Common myeloid progenitor, CD34-positive (primary cell): Measurements from ENCODE around the gene PELI3.
A peak's percentile ranks its signal among the peaks of the same experiment; 100 is the strongest.

Experiments used
- CTCF ChIA-PET: fragments of 350-600 bp; sonication (Branson Sonifier 250); formaldehyde crosslinking; loops from one replicate; lab custom pipeline; 2021; ENCODE audit warnings: antibody characterized with exemption; lab: Charles Lee
- POLR2A ChIA-PET: fragments of 350-600 bp; sonication (Branson Sonifier 250); formaldehyde crosslinking; loops from one replicate; lab custom pipeline; 2021; ENCODE audit warnings: antibody characterized with exemption; lab: Charles Lee
- DNase-seq, 3 donors: peaks; one replicate each; pipeline versions ENCODE4 v3.0.0 to v3.0.0-alpha.2; 2013
- H3K27ac ChIP-seq, 2 experiments: 1 replicate in 1 of 2; 2 replicates in 1 of 2; pipeline ENCODE4 v1.7.0; 2013; ENCODE audit warnings: inconsistent platforms in 2 of 2, low read length in 2 of 2, mild to moderate bottlenecking in 2 of 2, low read depth in 1 of 2, moderate library complexity in 1 of 2; ENCODE audit not compliant: severe bottlenecking in 2 of 2, insufficient read depth in 1 of 2, poor library complexity in 1 of 2
- H3K27me3 ChIP-seq, 5 experiments: replicated peaks in 2 of 5; 1 replicate in 3 of 5; 2 replicates in 2 of 5; pipeline versions ENCODE4 v1.6.1 to v1.7.0; 2013; ENCODE audit warnings: low read length in 4 of 5, mild to moderate bottlenecking in 2 of 5, moderate library complexity in 2 of 5, inconsistent platforms in 1 of 5; ENCODE audit not compliant: insufficient read depth in 5 of 5, control insufficient read depth in 4 of 5
- H3K36me3 ChIP-seq, 4 experiments: 1 replicate in 2 of 4; 2 replicates in 2 of 4; pipeline versions ENCODE4 v1.6.1 to v1.7.0; 2013; ENCODE audit warnings: low read length in 3 of 4, control low read depth in 1 of 4, mild to moderate bottlenecking in 1 of 4; ENCODE audit not compliant: control insufficient read depth in 4 of 4, insufficient read depth in 4 of 4
- H3K4me1 ChIP-seq, 4 experiments: 1 replicate in 3 of 4; 2 replicates in 1 of 4; pipeline versions ENCODE4 v1.6.1 to v1.7.1; 2013; ENCODE audit warnings: low read length in 3 of 4, mild to moderate bottlenecking in 3 of 4, control low read depth in 1 of 4, inconsistent platforms in 1 of 4, moderate library complexity in 1 of 4; ENCODE audit not compliant: control insufficient read depth in 4 of 4, insufficient read depth in 4 of 4; ENCODE audit errors: control extremely low read depth in 1 of 4
- H3K4me3 ChIP-seq, 7 experiments: 1 replicate in 4 of 7; 2 replicates in 3 of 7; pipeline versions ENCODE4 v1.5.1 to v1.7.0; 2013; ENCODE audit warnings: mild to moderate bottlenecking in 7 of 7, low read length in 6 of 7, moderate library complexity in 6 of 7, inconsistent platforms in 2 of 7, low read depth in 2 of 7, control low read depth in 1 of 7; ENCODE audit not compliant: insufficient read depth in 4 of 7, control insufficient read depth in 1 of 7; ENCODE audit errors: extremely low read depth in 1 of 7
- H3K9me3 ChIP-seq, 5 experiments: 1 replicate in 4 of 5; 2 replicates in 1 of 5; pipeline versions ENCODE4 v1.6.1 to v1.7.1; 2013; ENCODE audit warnings: low read length in 4 of 5, mild to moderate bottlenecking in 2 of 5, inconsistent platforms in 1 of 5, low read depth in 1 of 5, moderate library complexity in 1 of 5; ENCODE audit not compliant: control insufficient read depth in 4 of 5, insufficient read depth in 2 of 5; ENCODE audit errors: control extremely low read depth in 1 of 5
- WGBS: methylation state at CpG from one replicate; pipeline ENCODE4 v1.1.5; 2013; ENCODE audit not compliant: insufficient coverage; 5-methylcytosine and 5-hydroxymethylcytosine counted together

The PELI3 gene

DNA sequence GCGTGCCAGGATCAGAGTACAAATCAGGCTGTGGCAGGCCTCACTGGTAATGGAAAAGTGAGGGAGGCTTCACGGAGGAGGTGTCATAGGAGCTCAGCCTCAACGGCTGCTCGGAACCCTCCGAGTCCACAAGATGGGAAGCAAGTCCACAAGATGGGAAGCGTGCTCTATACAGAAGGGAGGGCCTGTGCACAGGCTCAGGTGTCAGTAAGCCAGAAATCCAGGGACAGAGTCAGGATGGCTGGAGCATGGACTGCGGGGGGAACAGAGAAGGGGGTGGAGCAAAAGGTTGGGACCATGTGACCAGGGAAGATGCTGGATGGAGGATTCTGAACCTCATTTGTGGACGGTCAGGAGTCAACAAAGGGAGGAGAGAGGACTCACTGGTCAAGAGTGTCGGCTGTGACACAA is 10.1 kb downstream of the PELI3 start:
- Histone ChIP-seq H3K36me3 (peaks cover 0 to 18% (median 7%) of the 10 kb centered on the region in 4 experiments), H3K9me3 (no peaks in the 10 kb centered on the region), H3K27ac (no peak overlapping the region), H3K4me1 (peaks cover 4 to 18% (median 13%) of the 10 kb centered on the region in 4 experiments), H3K27me3 (no peaks in the 10 kb centered on the region), H3K4me3 (no peak overlapping the region)
- POLR2A ChIA-PET: no interaction called here
- DNase-seq: no peak
- CTCF ChIA-PET: no interaction called here
- WGBS: 96% methylated on average over 9 of the region's 9 CpGs

DNA sequence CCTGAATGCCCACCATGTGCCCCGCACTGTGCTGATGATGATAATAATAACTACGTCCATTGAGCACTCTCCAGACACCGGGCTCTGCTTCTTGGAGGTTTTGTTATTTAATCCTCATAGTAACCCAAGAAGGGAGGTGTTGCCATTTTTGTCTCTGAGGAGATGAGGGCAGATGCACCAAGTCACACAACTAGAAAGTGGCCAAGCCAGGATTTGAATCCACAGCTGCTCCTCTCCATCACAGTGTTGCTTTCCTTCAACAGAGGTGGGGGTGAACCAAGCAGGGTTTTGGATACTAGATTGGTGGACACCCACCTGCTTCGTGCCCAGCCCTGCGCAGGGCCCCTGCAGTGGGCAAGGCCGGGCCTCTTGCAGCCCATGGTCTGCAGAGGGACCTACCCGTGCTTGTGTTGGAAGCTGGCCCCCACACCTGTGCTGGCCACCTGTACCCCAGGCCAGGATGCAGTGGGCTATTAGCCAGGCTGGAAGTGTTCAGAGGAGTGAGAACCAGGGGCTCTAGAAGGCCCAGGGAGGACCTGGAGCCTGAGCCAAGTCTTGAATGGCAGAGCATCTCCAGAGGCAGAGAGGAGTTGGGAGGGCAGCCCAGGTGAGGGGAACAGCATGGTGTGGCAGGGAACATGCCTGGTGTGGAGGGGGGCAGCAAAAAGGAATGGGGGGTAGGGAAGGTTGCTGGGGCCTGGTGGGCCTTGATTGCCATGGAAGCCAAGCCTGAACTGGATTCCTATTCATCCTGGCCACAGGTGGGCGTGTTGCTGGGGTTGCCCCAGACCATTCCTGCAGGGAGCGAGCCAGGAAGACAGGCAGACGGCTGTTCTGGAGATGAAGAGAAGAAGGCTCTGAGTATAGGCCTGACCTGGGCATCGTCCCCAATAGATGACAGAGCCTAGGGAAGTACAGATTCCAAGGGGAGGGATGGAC is 10.8 kb downstream of the PELI3 start:
- no peak for DNase-seq
- POLR2A ChIA-PET: no interaction called here
- Histone ChIP-seq H3K27me3 (no peaks in the 10 kb centered on the region), H3K4me1 (peaks cover 4 to 18% (median 13%) of the 10 kb centered on the region in 4 experiments), H3K36me3 (peaks cover 0 to 21% (median 11%) of the 10 kb centered on the region in 4 experiments), H3K4me3 (no peak overlapping the region), H3K27ac (no peak overlapping the region), H3K9me3 (no peaks in the 10 kb centered on the region)
- WGBS: 93% methylated on average over 10 of the region's 11 CpGs
- CTCF ChIA-PET: no interaction called here

DNA sequence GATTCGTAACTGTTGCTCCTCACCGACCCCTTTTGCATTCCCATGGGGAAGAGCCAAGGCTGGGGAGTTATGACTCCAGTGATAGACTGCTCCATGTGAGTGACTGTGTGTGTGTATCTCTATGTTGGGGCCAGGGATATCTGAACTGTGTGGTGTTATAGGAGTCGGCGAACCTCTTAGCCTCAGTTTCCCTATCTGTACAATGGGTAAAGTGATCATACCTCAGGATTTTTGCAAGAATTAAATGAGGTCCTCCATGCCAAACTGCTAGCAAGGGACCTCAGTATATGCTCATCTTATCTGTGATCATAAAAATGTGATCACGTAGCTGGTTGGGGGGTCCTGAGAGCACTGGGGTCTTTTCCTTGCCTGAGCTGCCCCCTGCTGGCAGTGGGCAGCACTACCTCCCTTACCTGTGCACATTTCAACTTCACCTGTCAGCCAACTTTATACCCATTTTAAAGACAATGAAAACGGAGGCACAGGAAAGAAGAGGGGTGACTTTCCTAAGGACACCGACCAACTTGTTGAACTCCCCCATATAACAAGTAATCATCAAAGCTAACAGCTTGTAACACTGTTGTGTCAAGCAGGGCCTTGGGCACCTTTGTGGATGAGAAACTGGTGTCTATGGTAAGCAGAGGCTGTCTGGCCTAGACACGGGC is 12.2 kb downstream of the PELI3 start:
- Histone ChIP-seq H3K27me3 (no peaks in the 10 kb centered on the region), H3K4me1 (peaks cover 4 to 18% (median 13%) of the 10 kb centered on the region in 4 experiments), H3K9me3 (no peaks in the 10 kb centered on the region), H3K36me3 (peaks cover 0 to 26% (median 13%) of the 10 kb centered on the region in 4 experiments), H3K27ac (peak overlapping the region in 1 of 2 experiments; percentile 93), H3K4me3 (peak overlapping the region in 5 of 7 experiments; percentile 81 to 94 (median 85))
- 92% methylated on average over 5 of the region's 8 CpGs for WGBS
- DNase-seq: peak; percentile 28 to 47 (median 46)
- ChIA-PET CTCF (interaction anchor here (1.0 to 2.2 kb wide), 5 partner anchors 9 to 72 kb away, joined by 3 to 9 read pairs (median 4); partner anchors contain the start of gene PELI3), POLR2A (no interaction called here)

DNA sequence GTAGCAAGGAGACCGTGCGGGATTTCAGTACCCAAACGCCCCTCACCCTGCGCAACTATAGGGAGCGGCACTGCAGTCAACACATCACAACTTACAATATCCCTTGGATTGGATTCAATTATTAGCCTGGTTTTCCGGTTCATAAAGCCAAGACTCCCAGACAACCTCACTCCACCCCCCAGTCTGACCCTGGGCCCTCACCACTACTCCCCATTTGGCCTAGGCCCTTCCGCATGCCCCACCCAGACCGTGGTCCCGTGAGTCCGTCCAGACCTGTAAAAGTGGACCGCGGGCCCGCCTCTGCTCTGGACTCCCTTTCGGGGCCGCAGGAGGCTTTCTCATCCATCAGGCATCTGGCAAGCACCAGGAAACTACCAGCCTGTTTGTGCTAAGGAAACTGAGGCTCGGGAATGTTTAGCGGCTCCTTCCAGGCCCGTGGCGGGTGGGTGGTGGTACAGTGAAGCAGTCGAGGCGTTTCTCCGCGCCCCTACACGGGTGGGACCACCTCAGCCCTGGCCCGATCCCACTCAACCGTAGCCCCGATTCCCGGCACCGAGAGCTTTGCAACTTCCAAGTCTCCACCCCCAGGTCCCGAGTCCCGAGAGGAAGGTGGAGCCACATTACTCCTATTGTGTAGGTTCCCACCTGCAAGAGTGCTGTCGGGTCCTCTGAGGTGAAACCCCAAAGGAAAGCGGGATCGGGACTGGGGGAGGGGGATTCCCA is 12.8 kb downstream of the PELI3 start:
- peaks cover 0 to 26% (median 12%) of the 10 kb centered on the region in 4 experiments for H3K36me3 ChIP-seq
- peak in 2 of 3 donors; percentile 27 for DNase-seq
- POLR2A ChIA-PET: interaction anchor here (0.6 to 1.0 kb wide), 3 partner anchors 40 to 66 kb away, joined by 3 read pairs; partner anchors contain the start of gene ZDHHC24
- WGBS: under 1% methylated on average over 26 of the region's 34 CpGs
- CTCF ChIA-PET: interaction anchor here (0.7 to 2.2 kb wide), 8 partner anchors 9 to 72 kb away, joined by 3 to 9 read pairs (median 4); partner anchors contain the start of gene PELI3
- H3K4me3 ChIP-seq: peak overlapping the region; percentile 50 to 94 (median 81)
- H3K4me1 ChIP-seq: peaks cover 4 to 18% (median 13%) of the 10 kb centered on the region in 4 experiments
- H3K9me3 ChIP-seq: no peaks in the 10 kb centered on the region
- H3K27me3 ChIP-seq: no peaks in the 10 kb centered on the region
- peak overlapping the region; percentile 90 to 93 for H3K27ac ChIP-seq

DNA sequence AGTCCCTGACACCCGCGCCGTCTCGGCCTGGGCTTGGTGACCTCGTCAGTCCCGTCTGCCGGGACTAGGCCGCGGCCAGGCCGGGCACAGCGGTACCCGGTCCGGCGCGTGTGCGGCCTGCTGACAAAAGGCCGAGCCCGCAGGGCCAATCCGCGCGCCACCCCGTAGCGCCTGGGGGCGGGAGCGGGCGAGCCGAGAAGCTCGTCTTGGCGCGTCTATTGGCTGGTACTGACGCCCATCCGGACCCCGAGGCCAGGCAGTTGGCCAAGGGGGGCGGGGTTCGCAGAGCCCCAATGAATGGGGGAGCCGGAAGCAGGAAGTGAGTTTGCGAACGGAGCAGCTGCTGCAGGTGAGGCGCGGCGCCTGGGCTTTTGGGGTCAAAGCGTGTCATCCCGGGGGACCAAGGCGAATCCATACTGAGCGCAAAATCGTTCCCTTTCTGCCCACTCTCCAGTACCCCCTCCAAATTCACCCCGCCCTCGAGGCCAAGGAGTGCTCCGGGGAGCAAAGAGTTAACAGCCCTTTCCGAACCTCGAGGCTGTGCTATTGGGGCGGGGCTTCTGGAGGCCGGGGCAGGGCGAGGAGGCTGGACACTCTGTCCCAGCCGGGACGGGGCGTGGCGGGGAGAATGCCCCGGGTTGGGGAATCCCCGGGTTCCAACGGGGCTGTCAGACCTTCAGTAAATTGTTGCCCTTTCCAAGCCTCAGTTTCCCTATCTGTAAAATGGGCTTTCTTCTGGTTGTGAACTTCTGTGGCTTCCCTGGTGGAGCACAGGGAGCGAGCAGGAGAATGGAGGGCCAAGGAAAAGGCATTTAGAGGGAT is 13.6 kb downstream of the PELI3 start, which contains the start of gene DPP3:
DPP3 (plus strand) TSS at position 318 of the 822 bp plus-strand sequence. CDS start 1,767 bp downstream, outside the sequence.
- POLR2A ChIA-PET: interaction anchor here (0.6 to 1.0 kb wide), 3 partner anchors 40 to 65 kb away, joined by 3 read pairs; partner anchors contain the start of gene ZDHHC24
- Histone ChIP-seq H3K4me1 (peaks cover 4 to 18% (median 13%) of the 10 kb centered on the region in 4 experiments), H3K9me3 (no peaks in the 10 kb centered on the region), H3K27me3 (no peaks in the 10 kb centered on the region), H3K36me3 (peaks cover 0 to 34% (median 17%) of the 10 kb centered on the region in 4 experiments), H3K27ac (peak within 1 kb of the TSS; percentile 90 to 93), H3K4me3 (peak within 1 kb of the TSS; percentile 50 to 94 (median 81))
- 2% methylated on average over 56 of the region's 62 CpGs for WGBS
- DNase-seq: peak; percentile 95 to 98 (median 97)
- CTCF ChIA-PET: interaction anchor here (0.7 to 2.2 kb wide), 4 partner anchors 10 to 73 kb away, joined by 3 to 9 read pairs (median 4); no protein-coding TSS in a partner anchor
